HepG2 (cell line): ENCODE data around the gene LENEP.

Experiments
- CTCF ChIP-seq: sonication (generic); formaldehyde crosslinking; IDR thresholded peaks from 2 replicates; pipeline ENCODE4 v1.5.0; 2020; ENCODE audit warnings: mild to moderate bottlenecking, missing genetic modification reagents, moderate library complexity
- GTF2F1 ChIP-seq: fragments of 150-350 bp; IDR thresholded peaks from 2 replicates; pipeline ENCODE4 v1.6.1; 2014; ENCODE audit warnings: low read length
- MAFF ChIP-seq: IDR thresholded peaks from 2 replicates; pipeline ENCODE4 v1.6.1; 2011; ENCODE audit warnings: low read depth, low read length, improper control_type of control experiment
- MATR3 ChIP-seq: sonication (generic); formaldehyde crosslinking; IDR thresholded peaks from 2 replicates; pipeline ENCODE4 v1.4.0; 2020; ENCODE audit warnings: missing genetic modification reagents
- REPIN1 ChIP-seq: sonication (generic); formaldehyde crosslinking; IDR thresholded peaks from 2 replicates; pipeline ENCODE4 v1.8.0; 2022; ENCODE audit warnings: missing genetic modification reagents, low read depth, mild to moderate bottlenecking, borderline replicate concordance
- TRIM24 ChIP-seq: sonication (generic); formaldehyde crosslinking; IDR thresholded peaks from 2 replicates; pipeline ENCODE4 v1.8.0; 2022; ENCODE audit warnings: mild to moderate bottlenecking, missing genetic modification reagents
- ZBTB7A ChIP-seq: sonication (generic); formaldehyde crosslinking; IDR thresholded peaks from 2 replicates; pipeline ENCODE4 v1.8.0; 2022; ENCODE audit warnings: mild to moderate bottlenecking, missing genetic modification reagents
- ZNF274 ChIP-seq: sonication (generic); formaldehyde crosslinking; IDR thresholded peaks from 2 replicates; pipeline ENCODE4 v1.5.1; 2020; ENCODE audit warnings: mild to moderate bottlenecking, missing genetic modification reagents
- ZNF512 ChIP-seq: sonication (generic); formaldehyde crosslinking; IDR thresholded peaks from 2 replicates; pipeline ENCODE4 v1.4.0; 2020; ENCODE audit warnings: mild to moderate bottlenecking, missing genetic modification reagents

GRCh38 chr1:155040358-155041093 is 47.1 kb downstream of the LENEP start:
- no peak for TF ChIP-seq MATR3 (CRISPR knock-in tag)
- TF ChIP-seq GTF2F1, result no peak
- TF ChIP-seq CTCF (CRISPR knock-in tag), result no peak
- TF ChIP-seq ZNF512 (CRISPR knock-in tag), result no peak
- TF ChIP-seq REPIN1, result no peak
- TF ChIP-seq MAFF, result no peak
- TF ChIP-seq ZNF274 (CRISPR knock-in tag), result no peak
- no peak for TF ChIP-seq ZBTB7A (CRISPR knock-in tag)
- no peak for TF ChIP-seq TRIM24 (CRISPR knock-in tag)
